GM12875 (cell line): ENCODE data around the gene RASA3.

Source experiments
- H3K4me3 ChIP-seq: one replicate; pipeline ENCODE4 v1.5.1; 2011; ENCODE audit warnings: low read depth, low read length, control low read depth
- TF ChIP-seq, protein P1 (sequence below): IDR thresholded peaks from 2 replicates; pipeline ENCODE4 v1.5.1; 2011; ENCODE audit warnings: low read depth, mild to moderate bottlenecking, control low read depth, inconsistent platforms, low read length, moderate library complexity, borderline replicate concordance; ENCODE audit not compliant: insufficient read depth

RASA3 gene

DNA sequence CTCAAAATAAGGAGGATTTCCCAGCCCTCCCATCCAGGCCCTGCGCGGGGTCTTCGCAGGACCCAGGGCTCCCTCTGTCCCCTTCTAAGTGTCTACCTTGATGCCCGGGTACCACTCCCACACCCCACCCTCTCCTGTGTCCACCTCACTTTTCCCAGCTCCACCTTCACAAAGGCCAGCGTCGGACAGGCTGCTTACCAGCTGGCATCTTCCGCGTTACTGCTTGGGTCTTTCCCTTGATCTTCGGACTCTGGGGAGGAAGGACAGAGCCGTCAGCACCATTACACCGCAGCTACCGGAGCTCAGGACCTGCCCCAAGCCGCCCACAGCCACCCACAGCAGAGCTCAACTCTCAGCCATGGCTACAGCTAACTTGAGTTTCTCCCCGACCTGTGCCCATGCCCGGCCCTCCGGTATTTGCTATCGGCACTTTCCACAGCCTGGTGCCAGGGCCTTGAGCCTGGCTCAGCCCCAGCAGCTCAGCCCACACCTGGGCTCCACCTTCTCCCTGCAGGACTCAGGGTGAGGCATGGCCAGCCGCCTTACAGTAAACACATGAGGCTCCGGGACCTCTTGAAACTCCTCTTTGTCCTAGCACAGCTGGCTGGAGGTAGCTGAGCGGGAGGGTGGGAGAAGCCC, 162.3 kb downstream of the RASA3 start:
- no peak overlapping the region for H3K4me3 ChIP-seq
- TF ChIP-seq, protein P1, sequence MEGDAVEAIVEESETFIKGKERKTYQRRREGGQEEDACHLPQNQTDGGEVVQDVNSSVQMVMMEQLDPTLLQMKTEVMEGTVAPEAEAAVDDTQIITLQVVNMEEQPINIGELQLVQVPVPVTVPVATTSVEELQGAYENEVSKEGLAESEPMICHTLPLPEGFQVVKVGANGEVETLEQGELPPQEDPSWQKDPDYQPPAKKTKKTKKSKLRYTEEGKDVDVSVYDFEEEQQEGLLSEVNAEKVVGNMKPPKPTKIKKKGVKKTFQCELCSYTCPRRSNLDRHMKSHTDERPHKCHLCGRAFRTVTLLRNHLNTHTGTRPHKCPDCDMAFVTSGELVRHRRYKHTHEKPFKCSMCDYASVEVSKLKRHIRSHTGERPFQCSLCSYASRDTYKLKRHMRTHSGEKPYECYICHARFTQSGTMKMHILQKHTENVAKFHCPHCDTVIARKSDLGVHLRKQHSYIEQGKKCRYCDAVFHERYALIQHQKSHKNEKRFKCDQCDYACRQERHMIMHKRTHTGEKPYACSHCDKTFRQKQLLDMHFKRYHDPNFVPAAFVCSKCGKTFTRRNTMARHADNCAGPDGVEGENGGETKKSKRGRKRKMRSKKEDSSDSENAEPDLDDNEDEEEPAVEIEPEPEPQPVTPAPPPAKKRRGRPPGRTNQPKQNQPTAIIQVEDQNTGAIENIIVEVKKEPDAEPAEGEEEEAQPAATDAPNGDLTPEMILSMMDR = no peak

DNA sequence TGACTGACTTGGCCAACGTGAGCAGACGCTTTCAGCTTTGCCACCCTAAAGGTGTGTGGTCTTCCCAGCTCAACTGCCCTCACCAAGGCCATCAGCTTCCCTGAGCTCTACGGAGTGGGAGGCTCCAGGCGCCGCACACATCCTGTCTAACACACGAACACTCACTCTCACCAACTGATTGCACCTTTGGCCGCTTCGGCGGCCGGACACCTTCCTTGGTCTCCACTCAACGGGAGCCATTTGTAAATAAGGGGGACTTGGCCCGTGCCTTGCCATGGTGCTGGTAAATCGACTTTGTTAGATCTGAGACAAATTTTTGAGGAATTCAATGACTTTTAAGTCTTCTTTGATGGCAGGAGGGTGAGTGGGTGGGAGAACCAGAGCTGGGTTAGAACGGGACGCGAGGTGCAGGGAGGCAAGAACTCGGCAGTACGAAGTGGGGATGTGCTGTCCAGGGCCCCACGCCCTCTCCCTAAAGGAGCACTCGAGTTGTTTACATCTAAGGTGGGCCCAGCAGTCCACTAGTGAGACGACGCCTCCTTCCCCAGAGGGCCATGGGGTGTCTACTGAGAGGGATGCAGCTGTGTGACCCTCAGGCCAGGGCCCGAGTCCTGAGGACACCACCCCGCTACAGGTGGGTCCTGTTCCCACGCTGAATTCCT, 163.0 kb downstream of the RASA3 start:
- no peak overlapping the region for H3K4me3 ChIP-seq
- TF ChIP-seq, protein P1 = no peak

DNA sequence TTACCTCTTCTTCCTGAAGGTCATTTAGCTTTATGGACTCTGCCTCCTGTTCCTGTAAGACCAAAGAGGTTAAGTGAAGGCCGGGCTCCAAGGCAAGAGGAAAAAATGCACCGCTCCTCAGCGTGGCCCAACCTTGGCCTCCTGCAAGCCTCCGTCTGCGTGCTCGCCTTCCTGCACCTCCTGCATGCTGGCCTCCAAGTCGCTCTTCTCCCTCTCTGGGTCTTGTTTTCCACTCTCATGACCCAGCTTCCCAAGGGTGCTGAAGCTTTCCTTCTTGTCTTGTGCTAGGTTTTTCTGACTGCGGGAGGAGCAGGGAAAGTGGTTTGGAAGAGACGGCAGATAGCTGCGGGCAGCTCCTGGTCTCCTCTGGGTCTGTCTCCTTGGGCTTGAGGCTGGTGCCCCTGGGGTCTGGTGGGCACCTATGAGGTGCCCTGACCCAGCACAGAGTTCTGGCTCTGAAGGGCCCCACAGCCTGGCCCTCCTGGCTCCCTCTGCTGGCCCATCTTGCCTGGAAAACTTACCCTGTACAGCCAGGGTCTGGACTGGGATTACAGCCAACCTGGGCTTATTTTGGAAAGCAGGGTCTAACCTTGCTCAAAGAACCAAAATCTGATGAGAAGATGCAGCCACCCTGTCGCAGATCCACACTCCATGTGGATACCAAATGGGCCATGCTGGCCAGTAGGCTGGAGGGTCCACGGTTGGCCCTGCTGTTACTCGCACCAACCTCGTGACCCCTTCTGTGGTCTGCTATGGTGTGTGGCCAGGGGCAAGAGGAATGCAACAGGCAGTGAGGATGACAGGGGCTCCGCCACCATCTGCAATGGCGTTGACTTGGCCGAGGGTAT, 163.7 kb downstream of the RASA3 start:
- no peak overlapping the region for H3K4me3 ChIP-seq
- TF ChIP-seq, protein P1 = 0 out of 2 replicates have a peak, but pooled peaks have one; percentile 1

DNA sequence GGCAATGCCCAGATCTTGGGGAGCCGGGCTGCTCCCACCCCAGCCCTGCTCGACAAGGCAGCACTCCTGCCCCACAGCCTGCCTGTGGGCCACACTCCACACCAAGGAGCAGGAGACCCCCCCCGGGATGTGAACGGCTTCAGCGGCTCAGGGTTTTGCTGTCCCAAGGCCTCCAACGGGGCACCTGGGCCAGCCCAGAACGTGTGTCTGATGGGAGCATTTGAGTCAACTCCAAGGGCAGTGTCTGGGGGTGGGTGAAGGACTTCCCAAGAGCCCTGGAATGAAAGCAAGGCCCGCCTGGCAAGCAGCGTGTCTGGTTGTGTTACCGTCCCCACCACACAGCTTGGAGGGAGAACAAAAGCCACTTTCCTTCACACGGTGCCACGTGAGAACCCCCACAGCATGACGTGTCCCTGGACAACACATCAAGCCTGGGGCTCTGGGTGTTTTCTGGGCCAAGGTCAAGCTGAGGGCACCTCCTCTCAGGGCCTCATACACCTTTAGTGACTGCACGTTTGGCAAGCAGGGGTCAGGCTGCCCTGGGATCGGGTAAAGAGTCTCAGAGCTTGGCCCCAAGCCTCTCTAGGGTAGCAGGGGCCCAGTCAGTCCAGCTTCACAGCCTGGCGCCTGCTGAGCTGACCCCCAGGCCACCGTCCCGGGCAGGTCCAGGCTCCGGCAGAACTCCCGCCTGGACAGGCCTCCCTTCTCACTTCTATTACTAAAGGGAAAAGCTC, 164.5 kb downstream of the RASA3 start:
- TF ChIP-seq, protein P1 = no peak
- no peak overlapping the region for H3K4me3 ChIP-seq

DNA sequence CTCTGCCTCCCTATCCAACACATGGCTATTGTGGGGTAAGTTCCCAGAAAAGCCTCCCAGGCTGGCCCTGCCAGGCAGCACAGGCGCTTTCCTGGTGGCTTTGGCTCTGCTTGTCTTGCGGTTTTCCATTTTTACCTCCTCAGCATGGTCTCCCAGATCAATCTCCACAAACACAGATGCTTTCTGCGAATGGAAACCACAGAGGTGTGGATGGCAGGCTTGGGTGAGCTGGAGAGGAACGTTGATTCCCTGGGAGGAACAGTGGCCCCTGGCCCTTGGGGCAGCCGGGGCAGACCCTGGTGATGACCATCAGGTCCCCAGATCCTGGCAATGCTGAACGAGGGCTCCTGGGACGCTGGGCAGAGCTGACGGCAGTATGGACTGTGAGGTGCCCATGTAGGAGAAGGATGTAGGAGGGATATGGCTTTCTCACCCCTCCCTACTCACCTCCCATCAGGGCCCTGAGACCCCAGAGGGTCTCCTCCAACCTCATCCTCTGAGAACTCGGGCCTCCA, 165.2 kb downstream of the RASA3 start:
- H3K4me3 ChIP-seq = no peak overlapping the region
- TF ChIP-seq, protein P1 = no peak

DNA sequence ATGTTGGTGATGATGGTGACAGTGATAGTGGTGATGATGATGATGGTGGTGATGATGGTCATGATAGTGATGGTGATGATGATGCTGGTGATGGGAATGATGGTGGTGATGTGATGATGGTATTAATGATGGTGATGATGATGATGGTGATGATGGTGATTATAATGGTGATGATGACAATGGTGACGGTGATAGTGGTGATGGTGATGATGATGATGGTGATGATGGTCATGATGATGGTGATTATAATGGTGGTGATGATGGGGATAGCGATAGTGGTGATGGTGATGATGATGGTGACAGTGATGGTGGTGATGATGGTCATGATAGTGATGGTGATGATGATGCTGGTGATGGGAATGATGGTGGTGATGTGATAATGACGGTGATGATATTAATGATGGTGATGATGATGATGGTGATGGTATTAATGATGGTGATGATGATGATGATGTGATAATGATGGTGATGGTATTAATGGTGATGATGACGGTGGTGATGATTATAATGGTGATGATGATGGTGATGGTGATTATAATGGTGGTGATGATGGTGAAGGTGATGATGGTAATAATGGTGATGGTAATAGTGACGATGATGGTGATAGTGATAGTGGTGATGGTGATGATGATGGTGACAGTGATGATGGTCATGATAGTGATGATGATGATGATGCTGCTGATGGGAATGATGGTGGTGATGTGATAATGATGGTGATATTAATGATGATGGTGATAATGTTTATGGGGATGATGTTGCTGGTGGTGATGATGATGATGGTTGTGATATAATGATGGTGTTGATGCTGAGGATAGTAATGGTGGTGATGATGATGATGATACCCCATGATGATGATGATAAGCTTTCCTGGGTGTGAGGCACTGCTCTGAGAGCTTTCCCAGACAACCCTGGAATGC, 166.2 kb downstream of the RASA3 start:
- no peak overlapping the region for H3K4me3 ChIP-seq
- TF ChIP-seq, protein P1 = no peak
